Natural killer cell (primary cell): Measurements from ENCODE around the gene SLC25A17. TPM values are rescaled to one million over a fixed set of nuclear protein-coding genes. Genes with fewer than 3 reads are reported as not detected.

Experiments used
- ATAC-seq, 3 donors: fragments of 150-1000 bp in 2 of 3; fragments of 200-7000 bp in 1 of 3; cut with Tn5 transposase; 1 replicate in 1 of 3; 2 replicates in 2 of 3; pipeline ENCODE4 v1.10.0; 2021; ENCODE audit warnings: mild to moderate bottlenecking in 2 of 3, moderate library complexity in 2 of 3
- DNase-seq, 2 donors: peaks; one replicate each; pipeline versions ENCODE4 v3.0.0 to v3.0.0-alpha.2; 2013 to 2021; ENCODE audit warnings: mixed read lengths in 1 of 2
- H3K27ac ChIP-seq: one replicate; pipeline ENCODE4 v1.5.1; 2013; ENCODE audit warnings: mild to moderate bottlenecking, low read length
- H3K27me3 ChIP-seq: one replicate; pipeline ENCODE4 v1.6.1; 2013; ENCODE audit warnings: low read length; ENCODE audit not compliant: control insufficient read depth, insufficient read depth
- H3K36me3 ChIP-seq: one replicate; pipeline ENCODE4 v1.6.1; 2013; ENCODE audit warnings: low read length; ENCODE audit not compliant: control insufficient read depth, insufficient read depth
- H3K4me1 ChIP-seq: one replicate; pipeline ENCODE4 v1.6.1; 2013; ENCODE audit warnings: low read length; ENCODE audit not compliant: control insufficient read depth, insufficient read depth
- H3K4me3 ChIP-seq: one replicate; pipeline ENCODE4 v1.5.1; 2013; ENCODE audit warnings: low read length
- H3K9me3 ChIP-seq: one replicate; pipeline ENCODE4 v1.6.1; 2013; ENCODE audit warnings: low read length; ENCODE audit not compliant: control insufficient read depth, insufficient read depth
- H3K27ac Mint-ChIP-seq, 2 donors: one replicate each; pipeline ENCODE4 v1.8.0; 2022; ENCODE audit warnings: mild to moderate bottlenecking in 2 of 2, mixed read lengths in 2 of 2, moderate library complexity in 1 of 2
- H3K27me3 Mint-ChIP-seq, 2 donors: one replicate each; pipeline ENCODE4 v1.8.0; 2022; ENCODE audit warnings: low read depth in 2 of 2, mixed read lengths in 2 of 2
- H3K36me3 Mint-ChIP-seq: one replicate; pipeline ENCODE4 v1.8.0; 2022; ENCODE audit warnings: mixed read lengths
- H3K4me1 Mint-ChIP-seq, 2 donors: one replicate each; pipeline ENCODE4 v1.8.0; 2022; ENCODE audit warnings: mixed read lengths in 2 of 2
- H3K4me3 Mint-ChIP-seq: one replicate; pipeline ENCODE4 v1.8.0; 2022; ENCODE audit warnings: mild to moderate bottlenecking, moderate library complexity, mixed read lengths
- H3K9me3 Mint-ChIP-seq, 2 donors: one replicate each; pipeline ENCODE4 v1.8.0; 2022; ENCODE audit warnings: mixed read lengths in 2 of 2
- CTCF ChIP-seq: fragments of 200-600 bp; IDR thresholded peaks from one replicate; pipeline ENCODE4 v1.8.0; 2022; ENCODE audit warnings: antibody characterized with exemption
- WGBS: methylation state at CpG from one replicate; pipeline ENCODE4 v1.1.7; 2013; ENCODE audit warnings: missing lambda C conversion rate; ENCODE audit not compliant: insufficient coverage; 5-methylcytosine and 5-hydroxymethylcytosine counted together
- intact Hi-C: fragments of 100-400 bp; cut with micrococcal nuclease; formaldehyde crosslinking; loops from one replicate; pipeline ENCODE4 v1.14.2; 2022
- total RNA-seq, 4 donors: library from RNA; stranded (reverse); fragments of 120-200 nt in 1 of 4; gene quantifications; one replicate each; pipeline versions ENCODE4 v1.2.3 to v1.2.4, GENCODE V29; 2013 to 2022

The SLC25A17 gene
- total RNA-seq, 3 donors from 2014 or later (not counting 1 experiment from before 2014, with no cell fraction given) = 9.2 to 13.4 (median 10.0) TPM

DNA sequence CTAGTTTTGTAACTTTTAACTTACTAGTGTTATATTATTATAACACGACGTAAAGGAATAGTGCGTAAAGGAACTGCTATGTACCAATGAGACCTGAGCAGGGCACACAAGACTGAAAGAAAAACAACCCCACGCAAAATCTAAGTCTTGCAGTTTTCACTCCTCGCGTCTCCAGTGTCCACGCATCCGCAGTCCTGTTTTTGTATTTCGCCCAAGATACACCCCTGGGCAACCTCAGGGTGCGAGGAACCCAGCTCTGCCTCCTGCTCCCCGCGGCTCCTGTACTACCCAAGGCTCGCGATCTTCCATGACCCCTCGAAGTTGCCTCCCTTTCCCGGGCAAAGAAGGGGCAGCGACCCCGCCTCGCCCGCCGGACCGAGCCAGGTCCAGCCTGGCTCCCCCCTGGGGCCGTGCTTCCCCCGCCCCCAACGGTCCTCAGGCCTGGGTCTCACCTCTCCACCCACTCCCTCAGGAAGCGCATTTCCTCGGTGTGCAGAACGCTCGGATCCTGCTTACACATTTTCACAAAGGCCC, 36.9 kb upstream of the SLC25A17 start:
- H3K27ac Mint-ChIP-seq = peak overlapping the region; percentile 99 to 100
- DNase-seq (peak in 1 of 2 donors; percentile 59), ATAC-seq (peak; percentile 5 to 24 (median 18))
- H3K4me3 Mint-ChIP-seq = peak overlapping the region; percentile 98
- no peak for TF ChIP-seq CTCF
- H3K9me3 Mint-ChIP-seq = no peaks in the 10 kb centered on the region
- no peaks in the 10 kb centered on the region for H3K36me3 Mint-ChIP-seq
- intact Hi-C loops = loop anchor here (1.0 to 5.0 kb wide), 3 partner anchors 37 to 236 kb away; partner anchors contain the start of genes EP300, RBX1 and SLC25A17
- Histone ChIP-seq H3K9me3 (no peaks in the 10 kb centered on the region), H3K4me1 (peaks cover 14% of the 10 kb centered on the region), H3K36me3 (peaks cover 3% of the 10 kb centered on the region), H3K4me3 (peak overlapping the region; percentile 78), H3K27me3 (no peaks in the 10 kb centered on the region), H3K27ac (peak overlapping the region; percentile 93)
- WGBS = 0% methylated on average over 27 of the region's 29 CpGs
- H3K4me1 Mint-ChIP-seq = peaks cover 28 to 31% of the 10 kb centered on the region in 2 donors
- no peaks in the 10 kb centered on the region for H3K27me3 Mint-ChIP-seq

DNA sequence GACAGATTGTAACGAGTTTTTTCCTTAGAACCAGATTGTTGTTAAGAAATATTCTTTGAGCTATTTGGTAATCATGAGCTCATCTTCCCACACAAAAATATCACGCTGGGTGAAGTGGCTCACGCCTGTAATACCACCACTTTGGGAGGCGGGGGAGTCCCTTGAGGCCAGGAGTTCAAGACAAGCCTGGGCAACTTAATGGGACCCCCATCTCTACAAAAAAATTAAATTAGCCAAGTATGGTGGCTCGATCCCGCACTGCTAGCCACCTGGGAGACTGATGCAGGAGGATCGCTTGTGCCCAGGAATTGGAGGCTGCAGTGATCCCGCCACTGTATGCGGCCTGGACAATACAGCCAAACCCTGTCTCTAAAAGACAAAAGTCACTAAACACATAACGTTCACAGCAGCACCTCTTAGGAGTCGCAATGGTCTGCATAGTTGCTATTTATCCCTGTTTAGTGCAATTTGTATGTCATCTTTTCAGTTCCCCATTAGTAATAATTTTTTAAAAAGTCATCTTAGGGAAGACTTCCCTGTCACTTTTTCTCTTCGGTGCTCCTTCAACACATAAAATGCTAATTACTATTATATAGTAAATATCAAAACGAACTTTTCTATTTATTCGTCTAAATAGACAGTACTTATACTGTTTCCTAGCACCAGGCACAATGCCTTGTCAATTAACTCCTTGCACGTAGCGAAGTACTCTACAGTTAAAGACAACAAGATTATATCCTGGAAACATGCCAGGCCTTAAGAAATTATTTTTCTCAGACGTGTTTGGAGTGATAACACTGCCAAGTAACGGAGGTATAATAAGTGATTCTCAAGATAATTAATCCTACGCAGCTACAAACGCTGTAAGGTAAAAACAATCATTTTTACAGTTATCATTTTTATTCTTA, 36.2 kb upstream of the SLC25A17 start:
- H3K27ac Mint-ChIP-seq = peak overlapping the region; percentile 99 to 100
- H3K36me3 Mint-ChIP-seq = no peaks in the 10 kb centered on the region
- H3K4me3 Mint-ChIP-seq = peak overlapping the region; percentile 98
- H3K4me1 Mint-ChIP-seq = peaks cover 29 to 34% of the 10 kb centered on the region in 2 donors
- DNase-seq (peak in 1 of 2 donors; percentile 11), ATAC-seq (no peak)
- WGBS = 51% methylated on average over 15 of the region's 20 CpGs
- no peak for TF ChIP-seq CTCF
- no peaks in the 10 kb centered on the region for H3K27me3 Mint-ChIP-seq
- H3K36me3 ChIP-seq = peaks cover 6% of the 10 kb centered on the region
- no peaks in the 10 kb centered on the region for H3K9me3 Mint-ChIP-seq
- no peaks in the 10 kb centered on the region for H3K27me3 ChIP-seq
- H3K4me1 ChIP-seq = peaks cover 14% of the 10 kb centered on the region
- H3K4me3 ChIP-seq = peak overlapping the region; percentile 78
- no peaks in the 10 kb centered on the region for H3K9me3 ChIP-seq
- peak overlapping the region; percentile 93 for H3K27ac ChIP-seq
- intact Hi-C loops = loop anchor here (5.0 kb wide), 1 partner anchor 237 kb away; the partner anchor contains the start of gene EP300

GRCh38 chr22:40853961-40854360, 34.8 kb upstream of the SLC25A17 start:
- TF ChIP-seq CTCF = no peak
- intact Hi-C loops = no loop called here
- DNase-seq (no peak), ATAC-seq (no peak)
- no peak overlapping the region for H3K4me3 ChIP-seq
- Mint-ChIP-seq H3K4me3 (no peak overlapping the region), H3K27ac (peak overlapping the region; percentile 34 to 42), H3K9me3 (no peaks in the 10 kb centered on the region), H3K27me3 (no peaks in the 10 kb centered on the region), H3K4me1 (peaks cover 29 to 36% of the 10 kb centered on the region in 2 donors), H3K36me3 (no peaks in the 10 kb centered on the region)
- H3K9me3 ChIP-seq = no peaks in the 10 kb centered on the region
- 55% methylated on average over 2 of the region's 3 CpGs for WGBS
- H3K4me1 ChIP-seq = peaks cover 14% of the 10 kb centered on the region
- H3K36me3 ChIP-seq = peaks cover 16% of the 10 kb centered on the region
- H3K27me3 ChIP-seq = no peaks in the 10 kb centered on the region
- no peak overlapping the region for H3K27ac ChIP-seq
